SK-N-SH (cell line): ENCODE data around the gene PRR19. TPM values are rescaled to one million over a fixed set of nuclear protein-coding genes. Genes with fewer than 3 reads are reported as not detected.

ENCODE experiments used
- CTCF ChIA-PET: fragments of 300-600, 350-600 bp; formaldehyde crosslinking; extraction: SDS; loops from one replicate; lab custom pipeline; 2021; lab: Yijun Ruan, JAX
- POLR2A ChIA-PET: fragments of 350-600 bp; sonication (Branson Sonifier 250); formaldehyde crosslinking; extraction: SDS; loops from one replicate; lab custom pipeline; 2020; ENCODE audit warnings: antibody characterized with exemption, inconsistent platforms; lab: Yijun Ruan, JAX
- DNase-seq: peaks from one replicate; pipeline ENCODE4 v3.0.0; 2012
- H2AFZ ChIP-seq: fragments of 200-600 bp; sonication (generic); 2 replicates; pipeline ENCODE4 v1.8.1; 2016; ENCODE audit warnings: antibody characterized with exemption, mild to moderate bottlenecking, low read depth
- H3F3A ChIP-seq: fragments of 200-600 bp; sonication (generic); replicated peaks from 2 replicates; pipeline ENCODE3; 2016; ENCODE audit warnings: antibody characterized with exemption, mild to moderate bottlenecking; ENCODE audit not compliant: insufficient read depth
- H3K27ac ChIP-seq, 2 experiments: fragments of 200-500 bp in 1 of 2; fragments of 200-600 bp in 1 of 2; sonication (Bioruptor generic) in 1 of 2; sonication (generic), shearing (Covaris generic) in 1 of 2; 2 replicates each; pipeline versions ENCODE4 v1.5.1 to v1.6.1; 2014 to 2016; ENCODE audit warnings: low read depth in 2 of 2, inconsistent platforms in 1 of 2, low read length in 1 of 2, mild to moderate bottlenecking in 1 of 2, mixed read lengths in 1 of 2
- H3K27me3 ChIP-seq: fragments of 200-600 bp; sonication (generic), shearing (Covaris generic); 2 replicates; pipeline ENCODE4 v1.6.1; 2016; ENCODE audit warnings: mixed run types; ENCODE audit not compliant: insufficient read depth
- H3K36me3 ChIP-seq, 2 experiments: fragments of 200-500 bp in 1 of 2; fragments of 200-600 bp in 1 of 2; sonication (Bioruptor generic) in 1 of 2; sonication (generic) in 1 of 2; replicated peaks in 1 of 2; 2 replicates each; pipeline versions ENCODE3 to v1.5.1; 2014 to 2016; ENCODE audit warnings: low read length in 1 of 2, mild to moderate bottlenecking in 1 of 2; ENCODE audit not compliant: insufficient read depth in 2 of 2, control insufficient read depth in 1 of 2
- H3K4me1 ChIP-seq, 2 experiments: fragments of 200-500 bp in 1 of 2; fragments of 200-600 bp in 1 of 2; sonication (Bioruptor generic) in 1 of 2; sonication (generic), shearing (Covaris generic) in 1 of 2; 2 replicates each; pipeline versions ENCODE4 v1.5.1 to v1.6.1; 2014 to 2016; ENCODE audit warnings: low read depth in 1 of 2, low read length in 1 of 2, mixed run types in 1 of 2; ENCODE audit not compliant: insufficient read depth in 2 of 2, control insufficient read depth in 1 of 2
- H3K4me2 ChIP-seq: fragments of 200-600 bp; sonication (generic), shearing (Covaris generic); 2 replicates; pipeline ENCODE4 v1.6.1; 2017; ENCODE audit warnings: mixed run types
- H3K4me3 ChIP-seq, 2 experiments: fragments of 200-500 bp in 1 of 2; fragments of 200-600 bp in 1 of 2; sonication (Bioruptor generic) in 1 of 2; sonication (generic), shearing (Covaris generic) in 1 of 2; 2 replicates each; pipeline versions ENCODE4 v1.5.1 to v1.8.1; 2014 to 2016; ENCODE audit warnings: low read depth in 2 of 2, inconsistent platforms in 1 of 2, low read length in 1 of 2, mild to moderate bottlenecking in 1 of 2, mixed read lengths in 1 of 2, moderate library complexity in 1 of 2
- H3K79me2 ChIP-seq: fragments of 200-600 bp; sonication (generic); 2 replicates; pipeline ENCODE4 v1.8.1; 2017; ENCODE audit warnings: mild to moderate bottlenecking; ENCODE audit not compliant: insufficient read depth
- H3K9ac ChIP-seq: fragments of 200-600 bp; sonication (generic); 2 replicates; pipeline ENCODE4 v1.6.1; 2017; ENCODE audit warnings: mixed run types
- H3K9me2 ChIP-seq: fragments of 200-600 bp; sonication (generic); 2 replicates; pipeline ENCODE4 v1.6.1; 2017; ENCODE audit warnings: mixed run types
- H3K9me3 ChIP-seq: fragments of 200-600 bp; sonication (generic); 2 replicates; pipeline ENCODE4 v1.6.1; 2017; ENCODE audit warnings: mixed run types, mild to moderate bottlenecking, moderate library complexity
- H4K20me1 ChIP-seq: fragments of 200-600 bp; sonication (generic); 2 replicates; pipeline ENCODE4 v1.6.1; 2017; ENCODE audit warnings: mild to moderate bottlenecking, mixed run types; ENCODE audit not compliant: insufficient read depth
- CTCF ChIP-seq: fragments of 200-600 bp; sonication (generic); IDR thresholded peaks from 2 replicates; pipeline ENCODE4 v1.6.1; 2017; ENCODE audit warnings: antibody characterized with exemption, mild to moderate bottlenecking, moderate library complexity
- EZH2phosphoT487 ChIP-seq: fragments of 200-600 bp; sonication (generic); IDR thresholded peaks from 2 replicates; pipeline ENCODE4 v1.6.1; 2017; ENCODE audit warnings: low read depth, mixed run types, mild to moderate bottlenecking, antibody characterized with exemption, moderate library complexity, borderline replicate concordance
- FOXJ3 ChIP-seq: sonication (generic); formaldehyde crosslinking; IDR thresholded peaks from 2 replicates; pipeline ENCODE4 v1.5.1; 2020; ENCODE audit warnings: mild to moderate bottlenecking, missing genetic modification reagents
- GATA2 ChIP-seq: sonication (generic); formaldehyde crosslinking; IDR thresholded peaks from 2 replicates; pipeline ENCODE4 v1.5.0; 2020; ENCODE audit warnings: mild to moderate bottlenecking, missing genetic modification reagents
- IRF3 ChIP-seq: fragments of 150-350 bp; IDR thresholded peaks from 2 replicates; pipeline ENCODE4 v1.6.1; 2016; ENCODE audit warnings: mild to moderate bottlenecking, low read depth, low read length
- JUND ChIP-seq: IDR thresholded peaks from 2 replicates; pipeline ENCODE4 v1.4.0; 2012
- MEF2A ChIP-seq: IDR thresholded peaks from 2 replicates; pipeline ENCODE4 v1.4.0; 2012; ENCODE audit warnings: low read depth, borderline replicate concordance
- MXI1 ChIP-seq: IDR thresholded peaks from 2 replicates; pipeline ENCODE4 v1.6.1; 2012; ENCODE audit warnings: mild to moderate bottlenecking, low read depth, low read length, improper control_type of control experiment
- NFIC ChIP-seq: IDR thresholded peaks from 2 replicates; pipeline ENCODE4 v1.4.0; 2012; ENCODE audit warnings: borderline replicate concordance
- NRF1 ChIP-seq: IDR thresholded peaks from 2 replicates; pipeline ENCODE4 v1.6.1; 2012; ENCODE audit warnings: low read depth, mild to moderate bottlenecking, low read length
- RCOR1 ChIP-seq: fragments of 150-350 bp; IDR thresholded peaks from 2 replicates; pipeline ENCODE4 v1.6.1; 2017; ENCODE audit warnings: antibody characterized with exemption, low read length
- RFX5 ChIP-seq: IDR thresholded peaks from 2 replicates; pipeline ENCODE4 v1.6.1; 2012; ENCODE audit warnings: mild to moderate bottlenecking, improper control_type of control experiment, low read length
- TAF1 ChIP-seq: IDR thresholded peaks from 2 replicates; pipeline ENCODE4 v1.6.1; 2012; ENCODE audit warnings: low read depth, mild to moderate bottlenecking, low read length, moderate library complexity, borderline replicate concordance
- TCF12 ChIP-seq: IDR thresholded peaks from 2 replicates; pipeline ENCODE4 v1.4.0; 2012
- YY1 ChIP-seq: IDR thresholded peaks from 2 replicates; pipeline ENCODE4 v1.4.0; 2012; ENCODE audit warnings: low read depth, mild to moderate bottlenecking
- ZBTB33 ChIP-seq: IDR thresholded peaks from 2 replicates; pipeline ENCODE4 v1.4.0; 2012; ENCODE audit warnings: low read depth, borderline replicate concordance
- WGBS: methylation state at CpG from one replicate; pipeline ENCODE4 v1.1.6; 2017; ENCODE audit warnings: low lambda C conversion rate; 5-methylcytosine and 5-hydroxymethylcytosine counted together
- polyA plus RNA-seq, 3 experiments: library from polyadenylated mRNA; depleted of rRNA; stranded (reverse); fragments of >200 nt; gene quantifications; 2 replicates each; pipeline ENCODE4 v1.2.3, GENCODE V29; 2012

The PRR19 gene
- polyA plus RNA-seq, 1 of the 3 experiments (the other 2 are of a cell fraction): 1.3 TPM

- POLR2A ChIA-PET: no interaction called here
- no peak overlapping the region for H3K4me3 ChIP-seq
- H3K9me2 ChIP-seq: no peaks in the 10 kb centered on the region
- H2AFZ ChIP-seq: no peak overlapping the region
- H3K9me3 ChIP-seq: no peaks in the 10 kb centered on the region
- H3K27ac ChIP-seq: no peak overlapping the region
- DNase-seq: peak; percentile 56
- H4K20me1 ChIP-seq: no peaks in the 10 kb centered on the region
- H3F3A ChIP-seq: no peaks in the 10 kb centered on the region
- no peak overlapping the region for H3K9ac ChIP-seq
- no peak overlapping the region for H3K4me2 ChIP-seq
- no peaks in the 10 kb centered on the region; a peak in 1 of 4 replicates for H3K4me1 ChIP-seq
- 93% methylated on average over 11 of the region's 17 CpGs for WGBS
- CTCF ChIA-PET: interaction anchor here (0.9 to 1.2 kb wide), 3 partner anchors 11 to 57 kb away, joined by 3 to 5 read pairs (median 4); partner anchors contain the start of genes PAFAH1B3 and PRR19
- H3K36me3 ChIP-seq: peaks cover 7 to 8% of the 10 kb centered on the region in 2 experiments
- no peaks in the 10 kb centered on the region for H3K27me3 ChIP-seq
- TF ChIP-seq MXI1 (no peak), CTCF (peak; percentile 49)
- TF ChIP-seq, all 33 proteins: peak for 1
- no peaks in the 10 kb centered on the region for H3K79me2 ChIP-seq
Observed at GRCh38 chr19:42343344-42344110, 41.6 kb downstream of the PRR19 start.

GRCh38 chr19:42344336-42344893 lies 42.5 kb downstream of the PRR19 start:
- Histone ChIP-seq H3K27me3 (no peaks in the 10 kb centered on the region), H3K4me3 (no peak overlapping the region), H4K20me1 (no peaks in the 10 kb centered on the region), H3K9me3 (no peaks in the 10 kb centered on the region), H3K79me2 (no peaks in the 10 kb centered on the region), H3K27ac (no peak overlapping the region; a peak in 1 of 4 replicates)
- CTCF ChIA-PET: interaction anchor here (0.7 to 1.9 kb wide), 4 partner anchors 10 to 179 kb away, joined by 3 to 7 read pairs (median 4); no protein-coding TSS in a partner anchor
- 93% methylated on average over 18 of the region's 18 CpGs for WGBS
- DNase-seq: no peak
- TF ChIP-seq TAF1: no peak
- no peak for TF ChIP-seq GATA2 (CRISPR knock-in tag)
- TF ChIP-seq ZBTB33: no peak
- no peak for TF ChIP-seq TCF12
- no peak for TF ChIP-seq MEF2A
- TF ChIP-seq RCOR1: no peak
- no peak for TF ChIP-seq EZH2phosphoT487
- TF ChIP-seq FOXJ3: no peak
- TF ChIP-seq NRF1: no peak
- no peak for TF ChIP-seq JUND
- no peak for TF ChIP-seq RFX5
- no peak for TF ChIP-seq IRF3
- TF ChIP-seq YY1: no peak
- TF ChIP-seq NFIC: no peak
- TF ChIP-seq, all 33 proteins: peak for 0
- Histone ChIP-seq H3F3A (no peaks in the 10 kb centered on the region), H3K4me1 (no peaks in the 10 kb centered on the region; a peak in 1 of 4 replicates), H2AFZ (no peak overlapping the region), H3K9ac (no peak overlapping the region), H3K4me2 (no peak overlapping the region), H3K9me2 (no peaks in the 10 kb centered on the region), H3K36me3 (peaks cover 7 to 8% of the 10 kb centered on the region in 2 experiments)
- POLR2A ChIA-PET: no interaction called here
